Small intestine (tissue), 7 donors: ENCODE measurements around the gene EDA. TPM values are rescaled to one million over a fixed set of nuclear protein-coding genes. Genes with fewer than 3 reads are reported as not detected.

Experiments
- DNase-seq, 2 donors: peaks; one replicate each; pipeline versions ENCODE4 v3.0.0 to v3.0.0-alpha.2; 2013
- FAIRE-seq: peaks from 2 replicates; lab custom pipeline; 2012; peaks lifted over from hg19 to GRCh38; lab: Jason Lieb, UNC
- H3K27ac ChIP-seq, 3 donors: one replicate each; pipeline ENCODE4 v1.5.1; 2013; ENCODE audit warnings: low read length in 2 of 3, mild to moderate bottlenecking in 2 of 3, control low read depth in 1 of 3, inconsistent platforms in 1 of 3, low read depth in 1 of 3, moderate library complexity in 1 of 3
- H3K27me3 ChIP-seq, 3 donors: one replicate each; pipeline ENCODE4 v1.6.1; 2013; ENCODE audit warnings: low read length in 3 of 3, inconsistent platforms in 1 of 3; ENCODE audit not compliant: control insufficient read depth in 3 of 3, insufficient read depth in 3 of 3
- H3K36me3 ChIP-seq, 3 donors: one replicate each; pipeline ENCODE4 v1.6.1; 2013; ENCODE audit warnings: low read length in 3 of 3, inconsistent platforms in 1 of 3, low read depth in 1 of 3, mild to moderate bottlenecking in 1 of 3, moderate library complexity in 1 of 3; ENCODE audit not compliant: control insufficient read depth in 3 of 3, insufficient read depth in 2 of 3
- H3K4me1 ChIP-seq, 3 donors: one replicate each; pipeline ENCODE4 v1.6.1; 2013; ENCODE audit warnings: low read length in 2 of 3, inconsistent platforms in 1 of 3, low read depth in 1 of 3, mild to moderate bottlenecking in 1 of 3, moderate library complexity in 1 of 3; ENCODE audit not compliant: control insufficient read depth in 3 of 3, insufficient read depth in 2 of 3
- H3K4me3 ChIP-seq, 3 donors: one replicate each; pipeline ENCODE4 v1.5.1; 2013; ENCODE audit warnings: low read length in 3 of 3, control low read depth in 1 of 3, inconsistent platforms in 1 of 3, low read depth in 1 of 3, mild to moderate bottlenecking in 1 of 3, moderate library complexity in 1 of 3
- H3K9me3 ChIP-seq, 2 donors: one replicate each; pipeline ENCODE4 v1.6.1; 2013; ENCODE audit warnings: low read depth in 1 of 2, low read length in 1 of 2; ENCODE audit not compliant: control insufficient read depth in 2 of 2, insufficient read depth in 1 of 2
- WGBS, 3 donors: extraction: QIAGEN DNeasy Blood & Tissue Kit; methylation state at CpG; one replicate each; pipeline ENCODE4 v1.1.7; 2013; 5-methylcytosine and 5-hydroxymethylcytosine counted together
- polyA plus RNA-seq, 4 donors: library from polyadenylated mRNA; stranded (reverse) in 3 of 4; unstranded in 1 of 4; fragments of 200-250 nt in 3 of 4; fragments of 120-200 nt in 1 of 4; gene quantifications; one replicate each; pipeline versions ENCODE4 v1.2.1 to v1.2.3, GENCODE V29; 2013
- donor health status: healthy with polysubstance abuse.
- donor health status: control.
- donor health status: control.
- donor health status: Bipolar disorder and iron deficiency.
- donor health status: healthy.

EDA gene
- polyA plus RNA-seq, 4 donors: 1.1 to 42.2 (median 1.4) TPM; not detected in 1

- no peaks in the 10 kb centered on the region for H3K9me3 ChIP-seq
- DNase-seq (no peak), FAIRE-seq (no peak)
- H3K4me3 ChIP-seq: no peak overlapping the region
- no peaks in the 10 kb centered on the region for H3K27me3 ChIP-seq
- 66 to 100% (median 79%) methylated on average over 1 of the region's 1 CpG for WGBS, 3 donors
- H3K36me3 ChIP-seq: no peaks in the 10 kb centered on the region
- H3K27ac ChIP-seq: no peak overlapping the region
- no peaks in the 10 kb centered on the region for H3K4me1 ChIP-seq
Measured at GRCh38 chrX:69748055-69748454, 132.1 kb downstream of the EDA start.

DNA sequence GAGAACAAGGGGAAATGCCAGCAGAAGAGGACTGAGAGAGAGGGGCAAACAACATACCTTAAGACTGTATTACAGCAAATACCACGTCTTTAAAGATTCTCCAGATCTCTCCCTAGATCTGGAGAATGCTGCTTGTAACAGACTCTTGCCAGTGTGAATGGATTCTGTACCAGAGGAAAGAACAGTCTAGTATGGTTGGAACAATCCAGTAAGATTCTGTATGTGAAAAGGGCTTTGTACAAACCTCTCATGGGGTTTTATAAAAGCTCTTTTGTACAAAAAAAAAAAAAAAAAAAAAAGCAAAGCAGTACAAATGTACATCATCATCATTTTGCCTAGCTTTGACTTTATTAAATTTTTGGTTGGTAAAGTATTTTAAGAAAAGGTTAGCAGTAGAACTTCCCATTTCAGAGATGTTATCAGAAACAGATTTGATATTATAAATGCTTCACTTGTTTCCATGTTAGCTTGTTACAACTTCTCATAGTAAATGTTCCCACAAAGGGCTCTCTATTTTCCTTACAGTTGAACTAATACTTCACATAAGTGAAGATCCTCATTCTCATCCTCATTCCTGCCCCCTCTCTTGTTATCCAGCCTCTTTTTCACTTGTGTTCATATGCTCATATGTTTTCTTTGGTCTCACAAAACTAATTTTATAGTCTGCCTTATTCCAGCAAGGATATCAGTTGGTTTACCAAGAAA, 144.2 kb downstream of the EDA start:
- no peak for FAIRE-seq
- Histone ChIP-seq H3K4me1 (no peaks in the 10 kb centered on the region), H3K27ac (no peak overlapping the region), H3K27me3 (no peaks in the 10 kb centered on the region), H3K4me3 (no peak overlapping the region), H3K9me3 (peaks cover 0 to 7% of the 10 kb centered on the region in 2 donors), H3K36me3 (no peaks in the 10 kb centered on the region)
- DNase-seq: no peak
- 23 to 81% (median 77%) methylated on average over 1 of the region's 1 CpG for whole genome bisulfite sequencing, 3 donors

- DNase-seq (no peak), FAIRE-seq (no peak)
- Histone ChIP-seq H3K27ac (no peak overlapping the region), H3K9me3 (no peaks in the 10 kb centered on the region), H3K27me3 (no peaks in the 10 kb centered on the region), H3K36me3 (no peaks in the 10 kb centered on the region), H3K4me3 (no peak overlapping the region), H3K4me1 (no peaks in the 10 kb centered on the region)
- 60 to 92% (median 70%) methylated on average over 3 of the region's 3 CpGs for WGBS, 3 donors
Measured at GRCh38 chrX:69761633-69762032, 145.7 kb downstream of the EDA start.

DNA sequence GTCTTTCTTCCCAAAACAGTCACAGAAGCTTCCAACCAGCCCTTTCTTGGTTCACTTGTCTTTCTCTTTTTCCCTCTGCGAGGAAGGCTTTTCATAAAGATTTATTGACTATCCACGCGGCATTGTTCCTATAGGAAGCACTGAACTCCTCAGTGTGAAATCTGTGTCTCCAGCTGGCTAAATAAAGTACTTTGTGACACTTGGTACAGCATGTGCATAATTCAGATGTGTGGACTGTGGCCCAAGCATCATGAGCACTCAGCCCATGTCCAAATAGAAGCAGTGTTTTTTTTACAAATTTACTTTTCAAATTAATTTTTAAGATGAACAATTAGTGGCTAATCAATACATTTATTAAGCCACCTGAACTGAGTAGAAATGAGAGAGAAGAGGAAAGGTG, 146.4 kb downstream of the EDA start:
- DNase-seq: no peak
- Histone ChIP-seq H3K4me1 (no peaks in the 10 kb centered on the region), H3K9me3 (no peaks in the 10 kb centered on the region), H3K27ac (no peak overlapping the region), H3K4me3 (no peak overlapping the region), H3K27me3 (no peaks in the 10 kb centered on the region), H3K36me3 (no peaks in the 10 kb centered on the region)
- 84 to 94% (median 89%) methylated on average over 3 of the region's 3 CpGs for WGBS, 3 donors
- FAIRE-seq: no peak

DNA sequence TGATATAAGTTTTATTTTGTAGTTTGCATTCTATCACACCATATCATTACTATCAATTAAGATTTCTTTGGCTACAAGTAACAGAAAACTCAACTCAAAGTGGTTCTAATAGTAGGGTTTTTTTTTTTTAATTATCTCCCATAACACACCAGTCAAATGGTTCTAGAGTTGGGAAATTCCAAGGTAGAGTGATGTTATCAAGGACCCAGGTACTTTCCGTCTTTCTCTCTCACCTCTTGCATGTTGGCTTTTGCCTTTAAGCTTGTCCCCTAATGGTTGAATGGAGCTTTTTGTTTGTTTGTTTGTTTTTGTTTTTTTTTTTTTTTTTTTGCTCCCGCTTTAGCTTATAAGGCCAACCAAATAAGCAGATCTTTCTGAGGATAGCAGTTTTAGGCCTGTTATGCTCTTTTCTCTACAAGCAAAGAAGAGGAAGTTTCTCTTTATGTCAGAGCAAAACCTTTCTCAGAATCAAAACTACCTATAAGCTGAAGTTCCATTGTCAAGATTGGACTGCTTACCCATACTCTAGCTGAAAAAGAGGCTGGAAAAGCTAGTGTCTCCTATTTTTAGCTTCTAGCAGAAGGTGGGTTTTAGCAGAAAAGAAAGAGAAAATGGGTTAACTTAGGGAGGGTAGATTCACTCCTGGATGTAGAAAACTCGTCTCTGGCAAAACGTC, 177.5 kb downstream of the EDA start:
- H3K27me3 ChIP-seq: no peaks in the 10 kb centered on the region
- no peaks in the 10 kb centered on the region for H3K4me1 ChIP-seq
- no peaks in the 10 kb centered on the region for H3K36me3 ChIP-seq
- peaks cover 0 to 7% of the 10 kb centered on the region in 2 donors for H3K9me3 ChIP-seq
- WGBS, 3 donors: 61 to 65% (median 62%) methylated on average over 4 of the region's 4 CpGs
- no peak overlapping the region for H3K4me3 ChIP-seq
- FAIRE-seq (no peak), DNase-seq (no peak)
- no peak overlapping the region for H3K27ac ChIP-seq

DNA sequence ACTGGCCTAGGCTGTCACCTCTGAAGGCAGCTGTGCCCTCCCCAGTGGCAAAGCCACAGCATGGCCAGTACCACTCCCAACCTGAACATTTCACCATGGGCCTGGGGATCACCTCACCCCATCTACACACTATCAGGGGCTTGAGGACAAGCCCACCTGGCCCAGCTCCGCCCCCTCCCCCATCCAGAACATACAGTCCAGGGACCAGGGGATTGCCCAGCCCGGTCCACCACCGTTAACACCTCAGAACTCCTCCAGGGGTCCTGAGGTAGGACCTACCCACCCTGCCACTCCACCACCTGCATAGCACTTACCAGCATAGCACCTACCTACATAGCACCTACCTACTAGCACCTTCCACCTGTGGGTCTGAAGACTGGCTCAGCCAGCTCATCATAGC, 179.8 kb downstream of the EDA start:
- DNase-seq (no peak), FAIRE-seq (no peak)
- no peak overlapping the region for H3K4me3 ChIP-seq
- H3K27ac ChIP-seq: no peak overlapping the region
- no peaks in the 10 kb centered on the region for H3K27me3 ChIP-seq
- no peaks in the 10 kb centered on the region for H3K4me1 ChIP-seq
- H3K9me3 ChIP-seq: peaks cover 0 to 7% of the 10 kb centered on the region in 2 donors
- no peaks in the 10 kb centered on the region for H3K36me3 ChIP-seq
- WGBS, 3 donors: 71 to 90% (median 88%) methylated on average over 2 to 3 of the region's 3 CpGs

DNA sequence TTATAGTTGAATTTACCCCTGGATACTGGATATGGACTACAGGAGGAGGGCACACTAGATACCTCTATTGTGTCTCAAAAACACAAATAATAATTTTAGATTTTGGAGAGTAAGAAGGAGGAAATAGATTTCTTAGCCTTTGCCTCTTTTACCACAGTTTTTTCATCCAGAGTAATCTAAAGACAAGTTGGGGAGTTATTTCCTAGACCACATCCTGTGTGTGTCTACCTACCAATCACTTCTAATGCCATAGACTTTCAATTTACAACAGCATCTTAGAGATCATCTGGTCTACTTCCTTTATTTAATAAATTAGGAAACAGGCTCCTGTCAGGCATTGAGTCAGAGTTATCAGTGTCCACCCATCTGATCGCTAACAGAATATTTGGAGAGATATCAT, 191.5 kb downstream of the EDA start:
- Histone ChIP-seq H3K27me3 (no peaks in the 10 kb centered on the region), H3K36me3 (no peaks in the 10 kb centered on the region), H3K27ac (no peak overlapping the region), H3K4me3 (no peak overlapping the region), H3K4me1 (no peaks in the 10 kb centered on the region), H3K9me3 (no peaks in the 10 kb centered on the region)
- 66 to 92% (median 74%) methylated on average over 1 of the region's 1 CpG for WGBS, 3 donors
- no peak for FAIRE-seq
- no peak for DNase-seq

GRCh38 chrX:69808375-69808774, 192.5 kb downstream of the EDA start:
- Histone ChIP-seq H3K27ac (no peak overlapping the region), H3K27me3 (no peaks in the 10 kb centered on the region), H3K4me3 (no peak overlapping the region), H3K4me1 (no peaks in the 10 kb centered on the region), H3K36me3 (no peaks in the 10 kb centered on the region), H3K9me3 (no peaks in the 10 kb centered on the region)
- no peak for DNase-seq
- WGBS, 3 donors: 75 to 84% (median 80%) methylated on average over 2 of the region's 2 CpGs
- no peak for FAIRE-seq
